ENCODE results near the gene TSHB.

The TSHB gene

GRCh38 chr1:115073298-115074087, 43.9 kb downstream of the TSHB start:
- no peaks in the 10 kb centered on the region for H3K36me3 ChIP-seq (replicated peaks; ENCODE audit: low read depth, low read length)
- H4K20me1 ChIP-seq (ENCODE audit: insufficient read depth, low read length): no peaks in the 10 kb centered on the region
- H3K27me3 ChIP-seq (ENCODE audit: low read depth, low read length): no peaks in the 10 kb centered on the region; the same call in 1 of the 2 replicates
- H3K79me2 ChIP-seq (ENCODE audit: low read length): no peaks in the 10 kb centered on the region
- no peaks in the 10 kb centered on the region; the same call in 1 of the 2 replicates for H3K4me1 ChIP-seq (ENCODE audit: low read length)
- H3K9me3 ChIP-seq (ENCODE audit: insufficient read depth, low read length): no peaks in the 10 kb centered on the region
- H3K4me3 ChIP-seq (ENCODE audit: low read length): no peak overlapping the region
- H3K9ac ChIP-seq (ENCODE audit: low read length): no peak overlapping the region
- H3K4me2 ChIP-seq (ENCODE audit: low read length): no peak overlapping the region
- H3K27ac ChIP-seq (ENCODE audit: low read length): no peak overlapping the region
- TF ChIP-seq EZH2phosphoT487 (IDR thresholded peaks at IDR 0.05; ENCODE audit: low read depth) (no peak), CTCF (IDR thresholded peaks at IDR 0.05; ENCODE audit: low read depth, low read length) (no peak)
- H2AFZ ChIP-seq (ENCODE audit: low read depth, low read length): no peak overlapping the region

- Histone ChIP-seq H3K27me3 (ENCODE audit: low read depth, low read length) (no peaks in the 10 kb centered on the region; the same call in 1 of the 2 replicates), H3K4me1 (ENCODE audit: low read length) (no peaks in the 10 kb centered on the region; the same call in 1 of the 2 replicates), H3K4me2 (ENCODE audit: low read length) (no peak overlapping the region), H2AFZ (ENCODE audit: low read depth, low read length) (no peak overlapping the region), H3K36me3 (replicated peaks; ENCODE audit: low read depth, low read length) (no peaks in the 10 kb centered on the region), H4K20me1 (ENCODE audit: insufficient read depth, low read length) (no peaks in the 10 kb centered on the region), H3K9ac (ENCODE audit: low read length) (no peak overlapping the region), H3K4me3 (ENCODE audit: low read length) (no peak overlapping the region), H3K79me2 (ENCODE audit: low read length) (no peaks in the 10 kb centered on the region), H3K9me3 (ENCODE audit: insufficient read depth, low read length) (no peaks in the 10 kb centered on the region), H3K27ac (ENCODE audit: low read length) (no peak overlapping the region)
- TF ChIP-seq CTCF (IDR thresholded peaks at IDR 0.05; ENCODE audit: low read depth, low read length) (no peak), EZH2phosphoT487 (IDR thresholded peaks at IDR 0.05; ENCODE audit: low read depth) (no peak)
Measured at GRCh38 chr1:115074839-115075534, 45.4 kb downstream of the TSHB start.

- Histone ChIP-seq H4K20me1 (ENCODE audit: insufficient read depth, low read length) (no peaks in the 10 kb centered on the region), H3K9me3 (ENCODE audit: insufficient read depth, low read length) (no peaks in the 10 kb centered on the region), H3K36me3 (replicated peaks; ENCODE audit: low read depth, low read length) (no peaks in the 10 kb centered on the region), H3K79me2 (ENCODE audit: low read length) (no peaks in the 10 kb centered on the region), H3K9ac (ENCODE audit: low read length) (no peak overlapping the region), H3K4me1 (ENCODE audit: low read length) (no peaks in the 10 kb centered on the region), H3K27me3 (ENCODE audit: low read depth, low read length) (no peaks in the 10 kb centered on the region; the same call in 1 of the 2 replicates), H3K27ac (ENCODE audit: low read length) (no peak overlapping the region), H2AFZ (ENCODE audit: low read depth, low read length) (no peak overlapping the region), H3K4me2 (ENCODE audit: low read length) (no peak overlapping the region), H3K4me3 (ENCODE audit: low read length) (no peak overlapping the region)
- no peak for TF ChIP-seq EZH2phosphoT487 (IDR thresholded peaks at IDR 0.05; ENCODE audit: low read depth)
- no peak for TF ChIP-seq CTCF (IDR thresholded peaks at IDR 0.05; ENCODE audit: low read depth, low read length)
Measured at GRCh38 chr1:115076384-115076915, 46.8 kb downstream of the TSHB start.
